GM12878 (cell line): Measurements from ENCODE around the gene SDK2. TPM values are rescaled to one million over a fixed set of nuclear protein-coding genes. Genes with fewer than 3 reads are reported as not detected.

Experiments used
- BCLAF1 ChIP-seq: fragments of 450-650 bp; IDR thresholded peaks from 2 replicates; pipeline ENCODE4 v1.6.1; 2017; ENCODE audit warnings: antibody characterized with exemption, mild to moderate bottlenecking, moderate library complexity
- CEBPZ ChIP-seq: fragments of 150-350 bp; IDR thresholded peaks from 2 replicates; pipeline ENCODE4 v1.6.1; 2016; ENCODE audit warnings: low read depth, low read length
- MTA2 ChIP-seq: fragments of 450-650 bp; IDR thresholded peaks from 2 replicates; pipeline ENCODE4 v1.6.1; 2016; ENCODE audit warnings: low read depth, mild to moderate bottlenecking, moderate library complexity
- MYC ChIP-seq: IDR thresholded peaks from 2 replicates; pipeline ENCODE4 v1.6.1; 2011; ENCODE audit warnings: mild to moderate bottlenecking, low read length, moderate library complexity, inconsistent platforms; ENCODE audit not compliant: insufficient read depth, insufficient replicate concordance, insufficient read length, severe bottlenecking
- NFXL1 ChIP-seq: fragments of 450-650 bp; IDR thresholded peaks from 2 replicates; pipeline ENCODE4 v1.6.1; 2017; ENCODE audit warnings: antibody characterized with exemption, mild to moderate bottlenecking, borderline replicate concordance
- SREBF1 ChIP-seq: IDR thresholded peaks from 2 replicates; pipeline ENCODE4 v1.6.1; 2012; ENCODE audit warnings: mild to moderate bottlenecking, low read length
- SUPT20H ChIP-seq: IDR thresholded peaks from 2 replicates; pipeline ENCODE4 v1.6.1; 2011; ENCODE audit warnings: low read depth, mild to moderate bottlenecking, low read length, moderate library complexity, borderline replicate concordance; ENCODE audit not compliant: control insufficient read depth
- ZNF687 ChIP-seq: fragments of 450-650 bp; IDR thresholded peaks from 2 replicates; pipeline ENCODE4 v1.6.1; 2017; ENCODE audit warnings: mild to moderate bottlenecking, moderate library complexity
- polyA plus RNA-seq, 11 experiments: library from polyadenylated mRNA; depleted of rRNA in 4 of 11; unstranded in 6 of 11; stranded (reverse) in 5 of 11; fragments of >200 nt; fragmentation: Nextera tagmentation in 4 of 11; fragmentation: Illumina TruSeq in 1 of 11; extraction: Ambion mirVana in 4 of 11; extraction: Trizol in 1 of 11; gene quantifications; 1 replicate in 1 of 11; 2 replicates in 10 of 11; pipeline versions ENCODE4 v1.2.1 to v1.2.3, GENCODE V29; 2011 to 2016; ENCODE audit warnings: inconsistent platforms in 2 of 11, missing spikeins in 2 of 11, low read depth in 1 of 11
- total RNA-seq, 4 experiments: library from RNA; depleted of rRNA in 3 of 4; stranded (reverse); fragments of >200 nt in 3 of 4; fragmentation: Illumina TruSeq in 1 of 4; extraction: Trizol in 1 of 4; gene quantifications; 2 replicates each; pipeline versions ENCODE4 v1.2.1 to v1.2.3, GENCODE V29; 2013 to 2021
- TF ChIP-seq, protein P1 (sequence below): IDR thresholded peaks from 2 replicates; pipeline ENCODE4 v1.6.1; 2011; ENCODE audit warnings: mild to moderate bottlenecking, low read depth, low read length, moderate library complexity; ENCODE audit not compliant: insufficient replicate concordance

SDK2 gene
- total and polyA plus RNA-seq, 10 of the 15 experiments (the other 5 are each of a cell fraction or from before 2014, with no cell fraction given) = 0.03 to 0.08 (median 0.03) TPM; not detected in 7

DNA sequence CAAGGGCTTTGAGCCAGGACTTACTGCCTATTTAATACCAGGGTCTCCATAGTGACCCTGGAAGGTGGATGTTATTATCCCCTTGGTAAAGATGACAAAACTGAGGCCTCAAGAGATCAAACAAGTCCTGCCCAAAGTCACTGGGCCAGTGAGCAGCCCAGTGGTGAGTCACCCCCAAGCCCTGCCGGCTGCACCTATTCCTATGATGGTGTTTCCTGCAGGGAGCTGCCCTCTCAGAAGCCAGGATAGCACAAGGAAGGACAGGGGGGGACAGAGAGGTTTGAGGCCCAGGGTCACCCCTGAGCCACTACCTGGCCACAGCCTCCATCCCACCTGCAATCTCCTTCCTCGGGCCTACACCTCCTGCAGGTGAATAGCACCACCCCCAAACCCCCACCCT is 90.9 kb downstream of the SDK2 start (continued):
- TF ChIP-seq ZNF687 = no peak
- no peak for TF ChIP-seq MYC
- TF ChIP-seq, protein P1, sequence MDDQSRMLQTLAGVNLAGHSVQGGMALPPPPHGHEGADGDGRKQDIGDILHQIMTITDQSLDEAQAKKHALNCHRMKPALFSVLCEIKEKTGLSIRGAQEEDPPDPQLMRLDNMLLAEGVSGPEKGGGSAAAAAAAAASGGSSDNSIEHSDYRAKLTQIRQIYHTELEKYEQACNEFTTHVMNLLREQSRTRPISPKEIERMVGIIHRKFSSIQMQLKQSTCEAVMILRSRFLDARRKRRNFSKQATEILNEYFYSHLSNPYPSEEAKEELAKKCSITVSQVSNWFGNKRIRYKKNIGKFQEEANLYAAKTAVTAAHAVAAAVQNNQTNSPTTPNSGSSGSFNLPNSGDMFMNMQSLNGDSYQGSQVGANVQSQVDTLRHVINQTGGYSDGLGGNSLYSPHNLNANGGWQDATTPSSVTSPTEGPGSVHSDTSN = no peak
- TF ChIP-seq MTA2 = no peak
- no peak for TF ChIP-seq BCLAF1
- TF ChIP-seq CEBPZ = no peak
- TF ChIP-seq SUPT20H = no peak
- TF ChIP-seq SREBF1 = no peak
- no peak for TF ChIP-seq NFXL1
- TF ChIP-seq, all 136 proteins: peak for 0
